GM19438 (cell line): ENCODE results near the gene SLC10A6.
"Not testable (repeated sequence)": the region's sequence is repeated elsewhere in the genome, so short reads cannot be mapped to it uniquely, and the experiment has no call there.

Source experiments
- ATAC-seq: cut with Tn5 transposase; IDR thresholded peaks from one replicate; pipeline ENCODE4 v1.9.1; 2021; ENCODE audit warnings: low read depth; ENCODE audit not compliant: unreplicated experiment

SLC10A6 gene, protein sequence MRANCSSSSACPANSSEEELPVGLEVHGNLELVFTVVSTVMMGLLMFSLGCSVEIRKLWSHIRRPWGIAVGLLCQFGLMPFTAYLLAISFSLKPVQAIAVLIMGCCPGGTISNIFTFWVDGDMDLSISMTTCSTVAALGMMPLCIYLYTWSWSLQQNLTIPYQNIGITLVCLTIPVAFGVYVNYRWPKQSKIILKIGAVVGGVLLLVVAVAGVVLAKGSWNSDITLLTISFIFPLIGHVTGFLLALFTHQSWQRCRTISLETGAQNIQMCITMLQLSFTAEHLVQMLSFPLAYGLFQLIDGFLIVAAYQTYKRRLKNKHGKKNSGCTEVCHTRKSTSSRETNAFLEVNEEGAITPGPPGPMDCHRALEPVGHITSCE

DNA sequence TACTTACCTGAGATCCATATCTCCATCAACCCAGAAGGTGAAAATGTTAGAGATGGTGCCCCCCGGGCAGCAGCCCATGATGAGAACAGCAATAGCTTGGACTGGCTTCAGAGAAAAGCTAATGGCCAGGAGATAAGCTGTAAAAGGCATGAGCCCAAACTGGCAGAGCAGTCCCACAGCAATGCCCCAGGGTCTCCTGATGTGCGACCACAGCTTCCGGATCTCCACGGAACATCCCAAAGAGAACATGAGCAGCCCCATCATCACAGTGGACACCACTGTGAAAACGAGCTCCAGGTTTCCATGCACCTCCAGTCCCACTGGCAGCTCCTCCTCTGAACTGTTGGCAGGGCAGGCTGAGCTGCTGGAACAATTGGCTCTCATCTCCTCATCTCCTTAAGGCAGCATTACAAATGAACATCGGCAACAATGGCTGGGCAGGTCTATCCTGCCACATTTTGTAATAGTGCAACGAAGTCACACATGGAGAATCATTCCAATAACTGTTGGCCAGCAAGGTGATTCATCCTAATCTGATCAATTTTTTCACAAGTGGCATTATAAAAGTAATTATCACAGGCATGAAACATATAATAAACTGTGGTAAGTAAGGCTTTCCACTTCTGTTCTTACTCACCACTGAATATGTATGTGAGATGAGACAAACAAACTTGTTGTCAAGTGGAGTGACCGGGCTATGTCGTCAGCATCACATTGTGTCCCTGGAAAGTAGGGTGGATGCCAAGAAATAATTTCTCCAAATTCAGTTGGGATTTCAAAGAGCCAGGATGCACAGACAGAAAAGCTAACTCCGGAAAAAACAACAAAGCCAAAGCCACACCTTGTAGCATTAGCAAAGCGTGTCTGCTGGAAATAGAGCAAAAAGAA, at the start of gene SLC10A6:
TSS of gene SLC10A6 (minus strand) at position 653 of the 888 bp plus-strand sequence. CDS start at position 384, 269 bp downstream.
- no peak for ATAC-seq

- no peak for ATAC-seq
Observed at GRCh38 chr4:86898562-86898961, 49.4 kb upstream of the SLC10A6 start.

GRCh38 chr4:86896596-86896995, 47.4 kb upstream of the SLC10A6 start:
- no peak for ATAC-seq

GRCh38 chr4:86895692-86896488, 46.7 kb upstream of the SLC10A6 start:
- peak; percentile 49 for ATAC-seq

DNA sequence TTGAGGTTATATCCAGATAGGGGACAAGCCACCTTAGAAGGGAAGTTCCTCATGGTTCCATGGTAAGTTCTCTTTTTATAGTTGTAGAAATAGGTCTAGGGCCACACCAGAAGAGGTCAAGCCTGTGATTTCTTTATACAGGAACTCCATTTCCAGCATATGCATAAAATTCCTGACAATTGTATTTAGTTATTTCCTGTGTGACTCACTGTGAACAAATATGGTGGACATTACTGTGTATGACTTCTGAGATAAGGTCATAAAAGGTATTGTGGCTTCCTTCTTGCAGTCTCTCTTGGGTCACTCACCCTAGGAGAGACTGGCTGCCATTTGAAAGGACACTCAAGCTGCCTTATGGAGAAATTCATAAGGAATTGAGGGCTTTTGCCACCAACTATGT, 45.3 kb upstream of the SLC10A6 start:
- no peak for ATAC-seq

DNA sequence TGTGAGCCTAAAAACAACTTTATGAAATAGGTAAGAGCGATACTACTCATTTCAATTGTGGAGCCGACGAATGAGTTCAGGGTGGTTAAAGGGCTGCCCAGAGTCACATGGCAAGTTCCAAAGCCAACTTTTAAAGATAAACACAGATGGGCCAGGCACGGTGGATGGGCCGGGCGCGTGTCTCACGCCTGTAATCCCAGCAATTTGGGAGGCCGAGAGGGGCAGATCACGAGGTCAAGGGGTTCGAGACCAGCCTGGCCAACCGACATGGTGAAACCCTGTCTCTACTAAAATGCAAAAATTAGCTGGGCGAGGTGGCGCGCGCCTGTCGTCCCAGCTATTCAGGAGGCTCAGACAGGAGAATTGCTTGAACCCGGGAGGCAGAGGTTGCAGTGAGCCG, 44.0 kb upstream of the SLC10A6 start:
- no peak for ATAC-seq

- no peak for ATAC-seq
Observed at GRCh38 chr4:86892636-86892960, 43.4 kb upstream of the SLC10A6 start.

DNA sequence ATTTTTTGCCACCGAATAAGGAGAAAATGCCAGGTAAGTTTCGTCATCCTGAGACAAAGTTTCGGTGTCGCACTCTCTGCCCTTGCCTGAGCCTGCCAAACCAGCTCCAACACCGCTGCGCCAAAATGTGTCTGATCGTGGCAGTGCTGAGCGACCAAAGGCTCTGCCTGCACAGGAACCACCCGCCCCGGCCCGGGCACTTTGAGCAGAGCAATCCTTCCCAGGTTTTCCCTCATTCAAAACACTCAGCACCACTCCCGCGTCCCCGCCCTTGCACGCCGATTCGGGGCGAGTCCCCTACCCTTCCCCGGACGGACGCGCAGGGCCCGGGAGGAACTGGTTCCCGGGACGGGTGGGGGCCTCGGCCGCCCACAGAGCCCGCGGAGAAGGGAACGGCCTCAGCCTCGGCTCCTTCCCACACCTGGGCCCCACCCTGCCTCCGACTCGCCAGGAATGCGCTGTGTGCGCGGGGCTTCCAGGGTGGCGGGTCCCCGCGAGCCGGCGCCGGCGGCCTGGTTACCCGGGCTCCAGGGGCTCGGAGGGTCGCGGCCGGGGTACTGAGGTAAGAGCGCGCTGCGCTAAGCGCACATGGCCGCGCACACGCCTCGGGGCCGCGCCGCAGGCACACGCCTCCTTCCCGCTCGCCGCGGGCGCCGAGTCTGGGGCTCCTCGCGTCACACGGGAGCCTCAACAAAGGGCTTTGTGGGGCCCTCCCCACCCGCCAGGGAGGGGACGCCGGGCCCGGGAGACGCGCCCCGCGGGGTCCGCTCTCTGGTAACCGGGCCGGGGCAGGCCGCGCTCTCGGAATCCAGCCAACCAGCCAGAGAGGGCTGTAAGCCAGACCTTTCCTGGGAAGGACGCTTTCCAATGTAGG, 42.8 kb upstream of the SLC10A6 start, which contains the start of gene C4orf36:
TSS of gene C4orf36 (minus strand) at position 661 of the 874 bp plus-strand sequence. CDS start 902 bp downstream, outside the sequence.
- peak; percentile 52 for ATAC-seq

GRCh38 chr4:86890790-86891189, 41.6 kb upstream of the SLC10A6 start:
- ATAC-seq, result no peak

DNA sequence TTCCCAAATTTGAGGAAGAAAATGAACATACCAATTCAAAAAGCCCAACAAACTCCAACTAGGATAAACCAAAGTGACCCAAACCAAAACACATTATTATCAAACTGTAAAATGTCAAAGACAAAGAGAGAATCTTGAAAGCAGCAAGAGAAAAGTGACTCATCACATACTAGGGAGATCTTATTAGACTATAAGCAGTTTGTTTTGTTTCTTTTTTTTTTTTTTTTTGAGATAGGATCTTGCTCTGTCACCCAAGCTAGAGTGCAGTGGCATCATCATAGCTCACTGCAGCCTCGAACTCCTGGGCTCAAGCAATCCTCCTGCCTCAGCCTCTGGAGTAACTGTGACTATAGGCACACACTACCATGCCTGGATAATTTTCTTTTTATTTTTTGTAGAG, 30.5 kb upstream of the SLC10A6 start:
- ATAC-seq, result no peak

DNA sequence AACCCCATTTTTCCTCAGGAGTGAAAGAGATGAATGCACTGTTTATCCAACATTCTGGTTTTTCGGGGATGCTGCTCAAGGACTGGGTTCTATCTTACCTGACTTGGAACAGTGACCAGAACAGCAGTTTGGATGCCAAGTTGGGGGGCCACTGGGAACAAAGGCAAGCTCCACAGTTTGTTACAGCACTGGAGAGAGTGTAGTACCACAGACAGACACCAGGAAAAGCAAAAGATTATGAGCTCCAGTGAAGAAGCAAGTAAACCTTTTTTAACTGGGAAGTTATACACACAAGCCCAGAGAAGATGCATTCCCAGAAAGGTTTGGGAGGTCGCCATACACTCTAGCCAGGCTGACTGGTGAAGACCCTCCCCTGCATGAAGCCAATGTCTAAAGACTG, 29.5 kb upstream of the SLC10A6 start:
- ATAC-seq, result no peak

DNA sequence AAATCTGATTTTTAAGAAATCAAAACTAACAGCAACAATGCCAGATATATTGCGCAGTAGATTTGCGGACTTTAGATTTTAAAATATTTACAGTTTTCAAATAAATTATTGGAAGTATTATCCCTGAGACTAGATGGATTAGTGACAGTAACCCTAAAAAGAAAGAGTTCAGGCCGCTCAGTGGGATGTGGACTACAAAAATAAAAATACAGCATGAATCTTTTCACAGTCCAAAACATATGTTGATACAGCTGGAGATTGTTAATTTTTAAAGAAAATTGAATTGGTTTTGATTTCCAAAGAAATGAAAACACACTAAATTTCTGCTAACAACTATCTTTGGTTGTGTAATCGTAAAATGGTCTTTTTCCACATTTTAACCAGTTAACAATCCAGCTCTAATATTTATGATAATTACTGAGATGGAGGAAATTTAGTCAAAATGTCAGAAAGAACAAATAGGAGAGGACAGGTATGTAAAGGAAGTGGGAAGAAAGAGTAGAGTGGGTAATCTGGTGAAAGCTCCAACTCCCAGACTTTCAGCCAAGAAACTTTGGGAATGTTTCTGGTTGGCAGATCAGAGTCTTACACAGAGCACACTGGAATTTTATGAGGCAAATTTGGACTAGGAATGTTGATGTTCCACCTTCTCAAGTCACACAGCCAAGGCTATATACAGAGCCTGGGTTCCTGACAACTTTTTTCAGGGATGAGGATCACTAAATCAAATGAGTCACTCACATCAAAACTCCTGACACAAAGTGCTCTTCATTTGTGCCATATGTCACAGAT, 27.9 kb upstream of the SLC10A6 start:
- ATAC-seq, result no peak

DNA sequence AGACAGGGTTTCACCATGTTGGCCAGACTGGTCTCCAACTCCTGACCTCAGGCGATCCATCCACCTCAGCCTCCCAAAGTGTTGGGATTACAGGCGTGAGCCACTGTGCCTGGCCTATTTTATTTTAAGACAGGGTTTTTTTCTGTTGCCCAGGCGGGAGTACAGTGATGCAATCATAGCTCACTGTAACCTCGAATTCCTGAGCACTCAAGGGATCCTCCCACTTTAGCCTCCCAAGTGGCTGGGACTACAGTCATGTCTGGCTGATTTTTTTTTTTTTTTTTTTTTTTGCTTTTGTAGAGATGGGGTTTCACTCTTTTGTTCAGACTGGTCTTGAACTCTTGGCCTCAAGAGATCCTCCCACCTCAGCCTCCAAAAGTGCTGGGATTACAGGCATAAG, 26.3 kb upstream of the SLC10A6 start:
- ATAC-seq, result not testable (repeated sequence)

- ATAC-seq, result no peak
Observed at GRCh38 chr4:86872135-86872534, 23.0 kb upstream of the SLC10A6 start.

DNA sequence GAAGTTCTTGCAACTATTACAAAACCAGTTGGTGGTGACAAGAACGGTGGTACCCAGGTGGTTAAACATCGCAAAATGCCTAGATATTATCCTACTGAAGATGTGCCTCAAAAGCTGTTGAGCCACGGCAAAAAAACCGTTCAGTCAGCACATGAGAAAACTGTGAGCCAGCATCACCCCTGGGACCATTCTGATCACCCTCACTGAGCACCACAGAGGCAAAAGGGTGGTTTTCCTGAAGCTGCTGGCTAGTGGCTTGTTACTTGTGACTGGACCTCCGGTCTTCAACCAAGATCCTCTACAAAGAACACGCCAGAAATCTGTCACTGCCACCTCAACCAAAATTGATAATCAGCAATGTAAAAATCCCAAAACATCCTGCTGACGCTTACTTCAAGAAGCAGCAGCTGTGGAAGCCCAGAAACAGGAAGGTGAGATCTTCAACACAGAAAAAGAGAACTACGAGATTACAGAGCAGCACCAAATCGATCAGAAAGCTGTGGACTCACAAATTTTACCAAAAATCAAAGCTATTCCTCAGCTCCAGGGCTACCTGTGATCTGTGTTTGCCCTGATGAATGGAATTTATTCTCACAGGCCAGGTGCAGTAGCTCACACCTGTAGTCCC, 21.4 kb upstream of the SLC10A6 start:
- no peak for ATAC-seq

DNA sequence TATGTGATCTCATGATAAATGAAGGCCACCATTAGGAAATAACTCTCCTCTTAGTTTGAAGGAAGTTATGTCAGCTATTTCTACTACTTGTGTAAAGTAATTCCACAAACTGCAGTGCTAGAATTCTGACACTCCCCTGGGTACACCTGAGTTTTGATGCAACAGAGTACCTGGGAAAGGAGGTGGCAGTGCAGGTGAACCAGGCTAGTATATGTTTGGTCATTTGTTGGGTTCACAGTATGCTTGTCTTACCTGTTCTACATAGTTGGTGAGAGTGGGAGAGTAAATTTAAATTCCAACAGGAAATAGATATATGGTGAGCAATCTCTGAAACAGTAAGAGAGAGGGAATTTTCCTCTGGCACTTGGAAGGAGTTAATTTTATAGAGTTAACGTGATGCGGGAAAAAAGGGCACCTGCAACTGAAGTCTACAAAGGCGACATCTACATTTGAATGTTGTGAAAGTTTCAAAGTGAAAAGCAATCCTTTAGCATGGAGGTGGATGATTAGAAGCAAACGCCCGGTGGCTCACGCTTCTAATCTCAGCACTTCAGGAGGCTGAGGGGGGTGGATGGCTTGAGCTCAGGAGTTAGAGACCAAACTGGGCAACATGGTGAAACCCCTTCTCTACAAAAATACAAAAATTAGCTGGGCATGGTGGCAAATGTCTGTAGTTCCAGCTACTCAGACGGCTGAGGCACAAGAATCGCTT, 8.3 kb upstream of the SLC10A6 start:
- ATAC-seq, result no peak

- no peak for ATAC-seq
Observed at GRCh38 chr4:86856896-86857295, 7.7 kb upstream of the SLC10A6 start.

DNA sequence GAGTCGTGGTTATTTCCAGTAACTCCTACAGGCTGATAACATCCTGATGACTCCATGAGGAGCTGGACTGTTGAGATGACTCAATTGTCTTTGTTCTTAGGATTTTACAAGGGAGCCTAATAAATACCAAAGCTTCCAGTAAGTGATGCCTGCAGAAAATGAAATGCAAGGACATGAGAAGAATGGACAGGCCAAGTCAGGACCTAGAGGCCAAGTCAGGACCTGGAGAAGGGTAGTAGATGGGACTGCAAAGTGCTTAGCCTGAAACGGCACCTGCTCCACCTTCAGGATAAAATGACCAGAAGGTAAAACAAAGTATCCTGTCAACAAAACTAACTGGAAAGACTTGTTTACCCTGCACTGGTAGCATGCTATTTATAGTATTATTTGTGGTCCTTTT, 6.4 kb upstream of the SLC10A6 start:
- ATAC-seq, result no peak
